KBM-7 (cell line): ENCODE results near the gene HPD.

ENCODE experiments used
- DNase-seq: peaks from one replicate; pipeline ENCODE4 v3.0.0-alpha.2; 2015
- in situ Hi-C: fragments of 300-500 bp; cut with MboI; formaldehyde crosslinking; loops from 2 replicates; pipeline ENCODE4 v1.14.3; 2020; ENCODE audit warnings: low sequenced_read_pairs, low pct_unique_long_range_greater_than_20kb, mixed read lengths

HPD gene

GRCh38 chr12:121830588-121831265 lies 27.9 kb downstream of the HPD start:
- no peak for DNase-seq
- in situ Hi-C loops, result no loop called here

- in situ Hi-C loops, result no loop called here
- DNase-seq, result no peak
These were observed 28.5 kb downstream of the HPD start for GRCh38 chr12:121830134-121830533.

GRCh38 chr12:121829250-121829918 lies 29.3 kb downstream of the HPD start:
- no peak for DNase-seq
- in situ Hi-C loops, result no loop called here

- in situ Hi-C loops, result no loop called here
These were observed 29.8 kb downstream of the HPD start for GRCh38 chr12:121828826-121829225.

DNA sequence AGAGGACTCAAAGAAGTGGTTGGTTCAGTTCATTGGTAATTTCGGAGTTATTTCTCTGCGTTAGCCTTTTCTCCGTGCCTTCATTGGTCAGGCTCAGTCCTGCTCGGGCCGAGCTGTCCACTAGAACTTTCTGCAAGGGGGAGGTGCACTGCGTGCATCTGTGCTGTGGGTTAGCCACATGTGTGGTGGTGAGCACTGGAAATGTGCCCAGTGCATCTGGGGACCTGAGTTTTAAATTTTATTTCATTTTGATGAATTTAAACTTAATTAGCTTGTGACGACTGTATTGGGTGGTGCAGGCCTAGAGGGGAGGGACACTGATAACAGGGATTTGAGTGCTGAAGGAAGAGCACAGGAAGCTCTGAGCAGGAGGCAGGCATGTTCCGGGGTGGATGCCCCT lies 30.4 kb downstream of the HPD start:
- in situ Hi-C loops, result no loop called here
- no peak for DNase-seq

More at GRCh38 chr12:121828826-121829225, 29.8 kb downstream of the HPD start:
- no peak for DNase-seq

DNA sequence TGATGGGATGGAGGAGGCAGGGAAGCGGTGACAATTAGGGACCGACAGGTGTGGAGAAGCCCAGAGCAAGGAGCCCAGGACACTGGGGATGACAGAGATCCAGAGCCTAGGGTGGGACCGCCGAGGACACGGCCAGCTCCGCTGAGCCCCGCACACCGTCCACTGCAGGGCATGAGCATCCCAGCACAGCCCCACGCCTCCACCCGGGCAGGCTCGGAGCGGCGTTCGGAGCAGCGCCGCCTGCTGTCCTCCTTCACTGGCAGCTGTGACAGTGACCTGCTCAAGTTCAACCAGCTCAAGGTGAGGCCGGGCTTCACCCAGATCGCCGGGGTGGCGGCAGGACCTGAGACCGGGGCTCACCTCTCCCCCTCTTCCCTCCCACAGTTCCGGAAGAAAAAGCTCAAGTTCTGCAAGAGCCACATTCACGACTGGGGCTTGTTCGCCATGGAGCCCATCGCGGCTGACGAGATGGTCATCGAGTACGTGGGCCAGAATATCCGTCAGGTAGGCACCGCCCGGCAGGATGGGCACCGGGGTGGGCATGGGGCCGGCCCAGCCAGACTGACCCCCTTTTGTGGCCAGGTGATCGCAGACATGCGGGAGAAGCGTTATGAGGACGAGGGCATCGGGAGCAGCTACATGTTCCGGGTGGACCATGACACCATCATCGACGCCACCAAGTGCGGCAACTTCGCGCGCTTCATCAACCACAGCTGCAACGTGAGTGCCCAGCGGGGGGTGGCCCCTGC lies 31.1 kb downstream of the HPD start:
- in situ Hi-C loops, result no loop called here
- DNase-seq, result no peak

- in situ Hi-C loops, result no loop called here
- no peak for DNase-seq
These were observed 32.1 kb downstream of the HPD start for GRCh38 chr12:121826318-121827150.

- in situ Hi-C loops, result no loop called here
These were observed 33.6 kb downstream of the HPD start for GRCh38 chr12:121825041-121825523.

GRCh38 chr12:121823727-121824115 lies 34.9 kb downstream of the HPD start:
- in situ Hi-C loops, result no loop called here
- DNase-seq, result no peak

More at GRCh38 chr12:121825041-121825523, 33.6 kb downstream of the HPD start:
- DNase-seq, result no peak

- DNase-seq, result no peak
- in situ Hi-C loops, result no loop called here
These were observed 35.4 kb downstream of the HPD start for GRCh38 chr12:121823101-121823726.

DNA sequence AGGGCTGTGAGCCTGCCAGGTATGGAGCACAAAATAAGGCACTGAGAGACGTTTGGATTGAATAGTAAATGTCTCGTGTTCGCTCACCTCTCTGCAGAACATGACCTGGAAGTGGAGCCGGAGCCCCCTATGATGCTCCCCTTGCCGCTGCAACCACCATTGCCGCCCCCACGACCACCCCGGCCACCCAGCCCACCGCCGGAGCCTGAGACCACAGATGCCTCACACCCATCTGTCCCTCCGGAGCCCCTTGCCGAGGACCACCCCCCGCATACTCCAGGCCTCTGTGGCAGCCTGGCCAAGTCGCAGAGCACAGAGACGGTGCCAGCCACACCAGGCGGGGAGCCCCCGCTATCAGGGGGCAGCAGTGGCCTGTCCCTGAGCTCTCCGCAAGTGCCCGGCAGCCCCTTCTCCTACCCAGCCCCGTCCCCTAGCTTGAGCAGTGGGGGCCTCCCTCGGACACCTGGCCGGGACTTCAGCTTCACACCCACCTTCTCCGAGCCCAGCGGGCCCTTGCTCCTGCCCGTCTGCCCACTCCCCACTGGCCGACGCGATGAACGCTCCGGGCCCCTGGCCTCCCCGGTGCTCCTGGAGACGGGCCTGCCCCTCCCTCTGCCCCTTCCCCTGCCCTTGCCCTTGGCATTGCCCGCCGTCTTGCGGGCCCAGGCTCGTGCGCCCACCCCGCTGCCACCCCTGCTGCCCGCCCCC lies 36.1 kb downstream of the HPD start:
- no peak for DNase-seq
- in situ Hi-C loops, result no loop called here

DNA sequence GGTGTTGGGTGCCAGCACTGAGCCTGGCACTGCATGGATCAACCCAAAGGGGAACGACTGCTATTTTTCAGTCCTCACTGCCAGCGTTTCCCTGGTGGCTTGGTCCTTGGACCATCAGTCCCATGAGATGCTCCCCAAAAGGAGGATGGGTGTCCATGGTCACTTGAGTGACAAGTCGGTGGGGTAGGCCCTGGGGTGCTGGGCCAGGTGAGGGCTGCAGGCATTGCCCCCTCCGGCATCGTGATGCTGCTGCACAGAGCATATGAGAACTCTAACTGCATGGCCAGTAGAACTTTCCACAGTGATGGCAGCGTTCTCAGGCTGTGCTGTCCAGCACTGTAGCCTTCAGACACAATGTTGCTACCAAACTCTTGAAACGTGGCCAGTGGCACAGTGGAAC lies 38.6 kb downstream of the HPD start:
- in situ Hi-C loops, result no loop called here
- no peak for DNase-seq

- in situ Hi-C loops, result no loop called here
- DNase-seq, result no peak
These were observed 39.3 kb downstream of the HPD start for GRCh38 chr12:121819212-121819949.

DNA sequence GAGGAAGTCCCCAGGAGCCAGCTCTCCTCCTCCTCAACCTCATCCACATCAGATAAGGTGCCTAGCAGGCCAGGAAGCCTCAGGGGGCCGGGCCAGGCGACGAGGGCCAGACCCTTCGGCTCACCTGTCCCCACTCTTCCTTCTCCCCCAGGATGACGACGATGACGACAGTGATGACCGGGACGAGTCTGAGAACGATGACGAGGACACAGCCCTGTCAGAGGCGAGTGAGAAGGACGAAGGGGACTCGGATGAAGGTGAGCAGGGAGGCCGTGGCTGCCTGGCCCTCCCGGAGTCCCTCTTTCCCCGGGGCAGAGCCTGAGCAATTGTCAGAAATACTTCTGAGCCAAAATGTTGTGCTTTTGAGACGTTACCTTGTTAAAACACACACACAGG lies 41.0 kb downstream of the HPD start:
- no peak for DNase-seq
- in situ Hi-C loops, result no loop called here

DNA sequence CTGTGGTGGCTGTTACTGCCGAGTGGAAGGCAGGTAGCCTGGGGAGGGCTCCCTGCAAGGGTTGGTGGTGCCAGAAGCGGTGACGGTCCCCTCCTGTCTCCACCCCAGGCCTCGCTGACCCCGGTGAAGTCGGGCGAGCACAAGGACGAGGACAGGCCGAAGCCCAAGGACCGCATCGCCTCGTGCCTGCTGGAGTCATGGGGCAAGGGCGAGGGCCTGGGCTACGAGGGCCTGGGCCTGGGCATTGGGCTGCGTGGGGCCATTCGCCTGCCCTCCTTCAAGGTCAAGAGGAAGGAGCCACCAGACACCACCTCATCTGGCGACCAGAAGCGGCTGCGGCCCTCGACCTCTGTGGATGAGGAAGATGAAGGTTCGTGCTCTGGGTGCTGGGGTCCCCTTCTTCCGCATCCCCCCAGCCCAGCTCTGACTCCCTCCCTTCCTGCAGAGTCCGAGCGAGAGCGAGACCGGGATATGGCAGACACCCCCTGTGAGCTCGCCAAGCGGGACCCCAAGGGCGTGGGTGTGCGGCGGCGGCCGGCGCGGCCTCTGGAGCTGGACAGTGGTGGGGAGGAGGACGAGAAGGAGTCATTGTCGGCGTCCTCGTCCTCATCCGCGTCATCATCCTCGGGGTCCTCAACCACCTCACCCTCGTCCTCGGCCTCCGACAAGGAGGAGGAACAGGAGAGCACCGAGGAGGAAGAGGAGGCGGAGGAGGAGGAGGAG lies 41.6 kb downstream of the HPD start:
- DNase-seq, result no peak
- in situ Hi-C loops, result no loop called here

GRCh38 chr12:121815263-121815662 lies 43.4 kb downstream of the HPD start:
- in situ Hi-C loops, result no loop called here
- no peak for DNase-seq
